HG02642 (cell line): ENCODE data around the gene CREB1.

Source experiments
- ATAC-seq: cut with Tn5 transposase; IDR thresholded peaks from one replicate; pipeline ENCODE4 v1.9.1; 2021; ENCODE audit warnings: mild to moderate bottlenecking; ENCODE audit not compliant: unreplicated experiment, poor library complexity

The CREB1 gene

GRCh38 chr2:207533461-207534008 is 3.8 kb downstream of the CREB1 start:
- ATAC-seq: no peak

- ATAC-seq: no peak
Measured at GRCh38 chr2:207534417-207534816, 4.7 kb downstream of the CREB1 start.

GRCh38 chr2:207539470-207539869 is 9.7 kb downstream of the CREB1 start:
- no peak for ATAC-seq

- ATAC-seq: no peak
Measured at GRCh38 chr2:207540431-207540830, 10.7 kb downstream of the CREB1 start.

GRCh38 chr2:207541933-207542332 is 12.2 kb downstream of the CREB1 start:
- no peak for ATAC-seq

DNA sequence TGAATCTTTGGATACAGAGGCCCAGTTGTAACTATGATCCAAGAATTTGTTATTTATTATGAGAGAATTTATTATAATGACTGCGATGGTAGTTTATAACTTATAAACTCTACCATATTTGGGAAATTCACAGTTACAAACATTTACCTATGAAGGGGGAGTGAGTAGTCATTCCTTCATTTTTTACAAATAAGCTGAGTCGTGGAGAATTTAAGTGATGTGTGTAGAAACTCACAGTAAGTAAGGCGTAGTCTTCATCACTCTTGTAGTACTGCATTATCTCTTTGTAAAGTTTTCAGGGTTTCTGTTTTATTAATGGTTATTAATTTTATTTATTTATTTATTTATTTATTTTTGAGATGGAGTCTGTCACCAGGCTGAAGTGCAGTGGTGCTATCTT is 13.5 kb downstream of the CREB1 start:
- ATAC-seq: no peak

DNA sequence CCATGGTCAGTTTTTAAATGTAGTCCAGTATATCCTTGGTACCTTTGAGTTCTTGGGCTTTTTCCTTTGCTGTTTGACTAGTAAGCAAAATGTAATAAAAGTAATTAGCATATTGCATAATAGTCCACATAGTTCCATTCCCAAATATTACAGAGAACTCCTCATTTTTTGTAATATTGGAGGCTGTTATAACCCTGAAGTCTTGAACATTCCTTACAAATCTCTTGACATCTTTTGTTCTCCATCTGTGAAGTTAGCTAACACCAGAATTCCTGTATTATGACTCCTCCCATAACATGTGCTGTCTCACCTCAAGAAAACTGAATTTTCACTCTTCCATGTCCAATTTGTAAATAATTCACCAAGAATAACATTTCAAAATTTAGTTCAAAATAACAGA is 17.1 kb downstream of the CREB1 start:
- ATAC-seq: no peak

DNA sequence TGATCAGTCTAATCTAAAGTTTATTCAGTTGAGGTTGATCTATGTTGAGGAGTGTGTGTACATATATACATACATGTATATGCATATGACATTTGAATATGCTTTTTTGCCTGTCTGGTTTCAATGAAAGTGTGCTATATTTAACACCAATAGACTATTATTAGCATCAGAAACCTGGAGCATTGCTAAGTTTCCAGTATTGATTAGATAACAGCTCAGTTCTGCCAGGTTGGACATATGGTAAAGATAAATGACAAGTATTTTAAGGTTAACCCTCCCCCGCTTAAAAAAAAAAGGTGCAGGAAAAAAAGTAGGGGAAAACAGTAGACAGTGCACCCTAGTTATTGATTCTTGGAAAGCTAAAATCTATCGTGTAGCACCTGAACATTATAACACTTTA is 19.4 kb downstream of the CREB1 start:
- ATAC-seq: no peak

DNA sequence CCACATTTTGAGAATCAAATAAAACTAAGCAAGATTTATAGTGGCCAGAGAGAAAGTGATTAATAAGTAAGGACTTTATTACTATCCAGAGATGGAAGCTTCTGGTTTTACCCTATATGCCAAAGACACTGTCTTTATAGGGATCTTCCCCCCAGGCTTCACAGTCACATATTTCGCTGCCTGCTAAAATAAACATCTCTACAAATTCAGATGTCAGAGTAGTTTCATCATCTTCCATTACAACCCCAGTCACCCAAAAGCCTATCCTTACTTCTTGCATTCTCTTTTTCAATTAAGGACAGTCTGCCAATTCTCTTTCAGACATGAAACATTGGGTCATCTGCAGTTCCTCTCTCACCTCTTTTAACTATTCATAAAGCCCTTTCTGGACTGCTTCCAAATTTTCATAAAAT is 28.3 kb downstream of the CREB1 start:
- ATAC-seq: no peak

GRCh38 chr2:207561386-207562080 is 31.8 kb downstream of the CREB1 start:
- ATAC-seq: no peak

GRCh38 chr2:207565736-207566500 is 36.2 kb downstream of the CREB1 start:
- ATAC-seq: no peak

DNA sequence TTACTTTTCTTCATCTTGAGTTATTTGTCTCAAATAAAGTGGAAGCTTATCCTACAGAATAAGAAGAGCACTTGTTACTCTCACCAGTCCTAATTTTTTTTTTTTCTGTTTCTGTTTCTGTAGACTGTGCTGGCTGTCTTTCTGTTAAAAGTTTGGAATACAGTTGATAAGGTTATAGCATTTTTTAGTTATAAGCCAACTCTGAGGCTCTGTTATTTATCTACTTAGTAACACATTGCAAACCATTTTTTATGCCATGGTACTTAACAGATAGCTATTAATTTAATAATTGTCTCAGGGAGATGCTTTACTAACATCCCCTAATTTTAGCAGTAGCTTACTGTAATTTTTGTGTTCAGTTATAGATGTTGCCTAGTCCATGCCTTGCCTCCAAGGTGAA is 37.9 kb downstream of the CREB1 start:
- no peak for ATAC-seq

GRCh38 chr2:207571370-207571769 is 41.6 kb downstream of the CREB1 start:
- ATAC-seq: no peak

DNA sequence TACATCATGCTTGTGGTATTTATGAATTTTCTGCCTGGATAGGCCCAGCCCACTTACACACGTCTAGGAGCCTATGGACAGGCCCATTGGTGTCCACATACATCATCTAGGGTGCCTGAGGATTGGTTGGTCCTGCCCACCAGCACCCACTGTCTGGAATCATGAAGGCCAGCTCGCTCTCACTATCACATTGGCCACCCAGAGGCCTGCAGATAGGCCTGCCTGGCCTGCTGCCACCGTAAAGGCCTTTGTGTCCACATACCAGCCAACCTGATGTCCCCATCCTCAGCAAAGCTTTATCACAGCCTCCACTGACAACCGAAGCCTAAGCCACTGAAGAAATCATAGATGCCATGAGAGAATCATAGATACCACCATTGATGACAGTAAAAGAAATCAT is 55.2 kb downstream of the CREB1 start:
- ATAC-seq: no peak

DNA sequence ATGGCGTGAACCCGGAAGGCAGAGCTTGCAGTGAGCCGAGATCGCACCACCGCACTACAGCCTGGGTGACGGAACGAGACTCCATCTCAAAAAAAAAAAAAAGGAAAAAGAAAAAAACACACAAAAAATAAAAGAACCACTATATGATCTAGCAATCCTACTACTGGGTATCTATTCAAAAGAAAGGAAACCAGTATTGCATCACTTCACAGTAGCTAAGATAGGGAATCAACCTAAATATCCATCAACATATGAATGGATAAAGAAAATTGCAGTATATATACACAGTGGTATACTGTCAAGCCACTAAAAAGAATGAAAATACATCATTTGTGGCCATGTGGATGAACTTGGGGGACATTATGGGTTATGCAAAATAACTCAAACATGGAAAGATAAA is 57.5 kb downstream of the CREB1 start:
- no peak for ATAC-seq

DNA sequence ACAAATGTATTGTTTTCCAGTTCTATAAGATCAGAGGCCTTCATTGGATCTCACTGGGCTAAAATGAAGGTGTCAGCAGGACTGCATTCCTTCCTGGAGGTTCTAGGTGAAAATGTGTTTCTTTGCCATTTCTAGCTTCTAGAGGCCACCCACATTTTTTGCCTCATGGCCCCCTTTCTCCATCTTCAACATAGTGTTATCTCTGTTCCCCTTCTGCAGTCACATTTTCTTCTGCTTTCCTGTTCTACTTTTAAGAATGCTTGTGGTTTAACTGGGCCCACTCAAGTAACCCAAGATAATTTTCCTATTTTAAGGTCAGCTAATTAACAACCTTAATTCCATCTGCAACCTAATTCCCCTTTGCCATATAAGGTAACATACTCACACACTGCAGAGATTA is 59.4 kb downstream of the CREB1 start:
- ATAC-seq: no peak

GRCh38 chr2:207593277-207593676 is 63.5 kb downstream of the CREB1 start:
- ATAC-seq: no peak

- no peak for ATAC-seq
Measured at GRCh38 chr2:207594264-207594663, 64.5 kb downstream of the CREB1 start.

DNA sequence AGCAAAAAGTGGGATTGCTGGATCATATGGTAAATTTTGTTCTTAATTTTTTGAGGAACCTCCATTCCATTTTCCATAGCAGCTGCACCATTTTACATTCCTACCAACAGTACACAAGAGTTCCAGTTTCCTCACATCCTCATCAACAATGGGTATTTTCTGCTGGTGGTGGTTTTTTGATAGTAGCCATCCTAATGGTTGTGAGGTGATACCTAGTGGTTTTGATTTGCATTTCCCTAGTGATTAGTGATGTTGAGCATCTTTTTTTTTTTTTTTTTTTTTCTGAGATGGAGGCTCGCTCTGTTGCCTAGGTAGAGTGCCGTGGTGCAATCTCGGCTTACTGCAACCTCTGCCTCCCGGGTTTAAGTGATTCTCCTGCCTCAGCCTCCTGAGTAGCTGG is 65.0 kb downstream of the CREB1 start:
- no peak for ATAC-seq

DNA sequence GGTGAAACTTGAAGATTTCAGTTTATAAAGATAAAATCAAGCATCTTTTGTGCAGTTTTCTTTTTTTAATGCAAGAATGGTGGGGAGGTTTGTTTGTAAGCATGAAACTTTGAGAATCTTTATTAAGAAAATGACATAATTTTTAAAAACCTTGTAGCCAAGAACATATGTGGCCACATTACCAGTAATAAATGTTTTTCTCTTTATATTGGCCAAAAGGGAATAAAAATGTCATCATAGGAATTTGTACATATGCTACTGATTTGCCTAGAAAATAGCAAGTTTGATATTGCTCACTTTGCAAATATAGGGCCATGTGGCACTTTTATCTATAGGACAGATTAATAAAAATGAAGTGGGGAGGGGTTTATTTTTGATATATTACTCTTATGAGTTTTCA is 69.9 kb downstream of the CREB1 start:
- no peak for ATAC-seq

DNA sequence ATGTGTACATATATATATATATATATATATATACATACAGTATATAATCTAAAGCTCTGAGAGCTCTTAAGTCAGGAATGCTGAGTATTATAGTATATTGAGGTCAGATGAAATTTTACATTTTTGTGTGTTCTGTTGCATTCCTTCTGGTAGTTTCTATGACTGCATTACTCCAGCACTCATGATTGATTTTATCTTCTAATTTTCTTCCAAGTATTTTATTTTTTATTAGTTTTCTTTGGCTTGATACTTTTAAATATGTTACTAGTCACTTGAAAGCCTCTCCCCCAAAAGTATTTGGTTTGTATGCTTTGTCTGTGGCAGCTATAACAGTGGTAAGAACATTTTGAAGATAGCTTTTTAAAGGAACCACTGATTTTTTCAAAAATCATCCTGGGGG is 70.5 kb downstream of the CREB1 start:
- no peak for ATAC-seq

GRCh38 chr2:207601774-207602173 is 72.0 kb downstream of the CREB1 start:
- no peak for ATAC-seq
